Measurements from ENCODE around the gene FAM229A.

FAM229A gene

GRCh38 chr1:32350785-32351398, 11.4 kb downstream of the FAM229A start:
- peak; percentile 84 for DNase-seq
- no peaks in the 10 kb centered on the region for H3K36me3 Mint-ChIP-seq (ENCODE audit: low read depth)
- peaks cover 8% of the 10 kb centered on the region for H3K27me3 Mint-ChIP-seq (ENCODE audit: low read depth, poor library complexity)
- H3K4me3 Mint-ChIP-seq = peak overlapping the region; percentile 85
- TF ChIP-seq CTCF (IDR thresholded peaks at IDR 0.05) = peak; percentile 46
- H3K27ac Mint-ChIP-seq = no peak overlapping the region
- peaks cover 58% of the 10 kb centered on the region for H3K4me1 Mint-ChIP-seq
- H3K9me3 Mint-ChIP-seq = peaks cover 16% of the 10 kb centered on the region

GRCh38 chr1:32349211-32349708, 13.0 kb downstream of the FAM229A start:
- no peak for TF ChIP-seq CTCF (IDR thresholded peaks at IDR 0.05)
- Mint-ChIP-seq H3K36me3 (ENCODE audit: low read depth) (no peaks in the 10 kb centered on the region), H3K4me1 (peaks cover 57% of the 10 kb centered on the region), H3K4me3 (no peak overlapping the region), H3K9me3 (peaks cover 16% of the 10 kb centered on the region), H3K27ac (peak overlapping the region; percentile 68), H3K27me3 (ENCODE audit: low read depth, poor library complexity) (peaks cover 14% of the 10 kb centered on the region)
- DNase-seq = no peak

- H3K4me1 Mint-ChIP-seq = peaks cover 34% of the 10 kb centered on the region
- TF ChIP-seq CTCF (IDR thresholded peaks at IDR 0.05) = no peak
- H3K27me3 Mint-ChIP-seq (ENCODE audit: low read depth, poor library complexity) = peaks cover 18% of the 10 kb centered on the region
- H3K4me3 Mint-ChIP-seq = peak overlapping the region; percentile 1
- no peak for DNase-seq
- peaks cover 16% of the 10 kb centered on the region for H3K9me3 Mint-ChIP-seq
- H3K27ac Mint-ChIP-seq = peak overlapping the region; percentile 62
- H3K36me3 Mint-ChIP-seq (ENCODE audit: low read depth) = no peaks in the 10 kb centered on the region
Measured at GRCh38 chr1:32346532-32347157, 15.6 kb downstream of the FAM229A start.

- peaks cover 7% of the 10 kb centered on the region for H3K9me3 Mint-ChIP-seq
- DNase-seq = no peak
- H3K4me3 Mint-ChIP-seq = no peak overlapping the region
- no peak for TF ChIP-seq CTCF (IDR thresholded peaks at IDR 0.05)
- peaks cover 18% of the 10 kb centered on the region for H3K27me3 Mint-ChIP-seq (ENCODE audit: low read depth, poor library complexity)
- no peaks in the 10 kb centered on the region for H3K36me3 Mint-ChIP-seq (ENCODE audit: low read depth)
- peaks cover 34% of the 10 kb centered on the region for H3K4me1 Mint-ChIP-seq
- H3K27ac Mint-ChIP-seq = peak overlapping the region; percentile 88
Measured at GRCh38 chr1:32345289-32345827, 16.9 kb downstream of the FAM229A start.

GRCh38 chr1:32342704-32343103, 19.6 kb downstream of the FAM229A start:
- Mint-ChIP-seq H3K4me1 (peaks cover 41% of the 10 kb centered on the region), H3K27ac (no peak overlapping the region)

More at GRCh38 chr1:32342704-32343103, 19.6 kb downstream of the FAM229A start:
- H3K4me3 Mint-ChIP-seq = no peak overlapping the region
- no peaks in the 10 kb centered on the region for H3K9me3 Mint-ChIP-seq
- H3K27me3 Mint-ChIP-seq (ENCODE audit: low read depth, poor library complexity) = peaks cover 15% of the 10 kb centered on the region
- H3K36me3 Mint-ChIP-seq (ENCODE audit: low read depth) = no peaks in the 10 kb centered on the region
- no peak for TF ChIP-seq CTCF (IDR thresholded peaks at IDR 0.05)
- no peak for DNase-seq

Measured in nephron progenitor cell (in vitro differentiated cells).